ENCODE measurements around the gene FUT1.
A peak's percentile ranks its signal among the peaks of the same experiment; 100 is the strongest.

DNA sequence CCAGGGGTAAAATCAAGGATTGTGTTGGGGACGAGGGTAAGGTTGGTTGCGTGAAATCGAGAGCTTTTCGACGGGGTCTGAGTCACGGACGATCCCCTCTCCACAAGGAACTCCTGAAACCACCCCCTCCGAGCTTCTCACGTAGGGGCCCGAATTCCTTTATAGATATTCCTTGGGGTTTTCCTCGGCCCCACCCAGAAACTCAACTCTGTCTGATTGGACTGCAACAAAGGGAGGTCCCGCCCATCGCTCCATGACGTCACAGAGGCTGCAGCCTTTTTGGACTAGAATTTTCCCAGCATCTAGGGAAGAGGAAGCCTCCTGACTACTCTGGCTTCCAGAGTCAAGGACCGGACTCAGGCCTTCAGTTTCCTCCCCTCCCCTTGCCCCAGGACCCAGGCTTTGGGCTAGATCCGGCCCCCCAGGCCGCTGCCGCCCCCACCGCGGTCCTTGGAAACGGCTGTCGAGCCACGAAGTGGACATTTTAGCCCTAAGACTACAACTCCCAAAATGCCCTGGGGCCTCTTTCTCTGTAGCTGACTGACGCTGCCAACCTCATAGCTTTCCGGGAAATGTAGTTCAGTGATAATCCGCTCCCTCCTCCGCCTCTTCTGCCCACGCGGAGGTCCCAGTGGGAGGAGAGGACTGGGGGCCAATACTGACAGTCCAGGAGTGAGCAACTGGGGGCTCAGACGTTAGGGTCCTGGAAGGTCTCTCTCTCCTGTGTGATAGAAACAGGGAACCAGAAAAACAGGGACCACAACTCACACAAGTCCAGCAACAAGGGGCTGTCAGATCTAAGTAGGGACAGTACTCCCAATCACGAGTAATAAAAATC lies 5.5 kb downstream of the FUT1 start, which contains the start of gene IZUMO1:
- TF ChIP-seq, protein P1, sequence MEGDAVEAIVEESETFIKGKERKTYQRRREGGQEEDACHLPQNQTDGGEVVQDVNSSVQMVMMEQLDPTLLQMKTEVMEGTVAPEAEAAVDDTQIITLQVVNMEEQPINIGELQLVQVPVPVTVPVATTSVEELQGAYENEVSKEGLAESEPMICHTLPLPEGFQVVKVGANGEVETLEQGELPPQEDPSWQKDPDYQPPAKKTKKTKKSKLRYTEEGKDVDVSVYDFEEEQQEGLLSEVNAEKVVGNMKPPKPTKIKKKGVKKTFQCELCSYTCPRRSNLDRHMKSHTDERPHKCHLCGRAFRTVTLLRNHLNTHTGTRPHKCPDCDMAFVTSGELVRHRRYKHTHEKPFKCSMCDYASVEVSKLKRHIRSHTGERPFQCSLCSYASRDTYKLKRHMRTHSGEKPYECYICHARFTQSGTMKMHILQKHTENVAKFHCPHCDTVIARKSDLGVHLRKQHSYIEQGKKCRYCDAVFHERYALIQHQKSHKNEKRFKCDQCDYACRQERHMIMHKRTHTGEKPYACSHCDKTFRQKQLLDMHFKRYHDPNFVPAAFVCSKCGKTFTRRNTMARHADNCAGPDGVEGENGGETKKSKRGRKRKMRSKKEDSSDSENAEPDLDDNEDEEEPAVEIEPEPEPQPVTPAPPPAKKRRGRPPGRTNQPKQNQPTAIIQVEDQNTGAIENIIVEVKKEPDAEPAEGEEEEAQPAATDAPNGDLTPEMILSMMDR (IDR thresholded peaks at IDR 0.05) = no peak
- peak in 1 of 2 donors; percentile 21 for TF ChIP-seq POLR2A (IDR thresholded peaks at IDR 0.05)

Data from heart left ventricle (tissue), 13 donors.